Measurements from ENCODE around the gene TC2N.
"Not testable (repeated sequence)": the region's sequence is repeated elsewhere in the genome, so short reads cannot be mapped to it uniquely, and the experiment has no call there.

The TC2N gene

DNA sequence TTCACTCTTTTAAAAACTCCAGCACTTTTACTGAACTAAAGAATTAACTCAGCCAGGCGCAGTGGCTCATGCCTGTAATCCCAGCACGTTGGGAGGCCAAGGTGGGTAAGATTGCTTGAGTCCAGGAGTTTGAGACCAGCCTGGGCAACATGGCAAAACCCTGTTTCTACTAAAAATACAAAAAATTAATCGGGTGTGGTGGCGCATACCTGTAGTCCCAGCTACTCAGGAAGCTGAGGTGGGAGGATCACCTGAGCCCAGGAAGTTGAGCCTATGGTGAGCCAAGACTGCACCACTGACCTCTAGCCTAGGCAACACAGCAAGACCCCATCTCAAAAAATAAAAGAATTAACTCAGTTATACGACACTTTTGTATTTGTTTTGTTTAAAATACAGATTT, 30.4 kb upstream of the TC2N start:
- not testable (repeated sequence) for ATAC-seq (replicated peaks); H3K27ac Mint-ChIP-seq; H3K4me3 Mint-ChIP-seq; H3K36me3 Mint-ChIP-seq (ENCODE audit: insufficient read depth); H3K27me3 Mint-ChIP-seq; DNase-seq; H3K9me3 Mint-ChIP-seq
- H3K4me1 Mint-ChIP-seq (ENCODE audit: low read depth in 2 of 2): peaks cover 17 to 18% of the 10 kb centered on the region in 2 donors

DNA sequence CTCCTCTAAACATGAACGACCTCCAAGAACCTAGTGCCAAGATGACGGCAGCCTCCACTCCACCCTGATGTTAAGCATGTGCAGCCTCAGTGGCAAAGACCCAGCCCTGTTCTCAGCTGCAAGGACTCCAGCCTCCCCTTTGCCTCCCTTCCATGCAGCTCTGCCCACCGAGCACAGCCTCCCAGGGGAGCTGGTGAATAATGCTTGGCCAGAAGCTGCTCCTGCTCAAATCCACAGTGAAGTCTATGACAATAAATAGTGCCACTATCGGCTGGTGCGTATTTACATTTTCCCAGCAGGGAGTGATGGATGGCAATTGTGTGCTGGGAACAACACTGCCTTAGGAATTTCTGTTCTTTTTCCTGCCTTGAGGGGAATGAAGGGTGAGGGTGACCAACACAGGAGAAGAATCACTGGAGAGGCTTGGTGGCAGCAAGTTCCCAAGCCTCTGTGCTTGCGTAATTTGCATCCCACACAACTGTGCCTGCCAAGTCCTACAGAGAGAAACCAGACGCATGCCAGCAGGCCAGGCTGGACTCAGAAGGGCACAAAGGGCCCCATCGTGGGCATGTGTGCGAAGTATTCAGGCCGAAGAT, 29.9 kb upstream of the TC2N start:
- H3K27me3 Mint-ChIP-seq: no peaks in the 10 kb centered on the region
- ATAC-seq (replicated peaks) (no peak), DNase-seq (no peak)
- H3K9me3 Mint-ChIP-seq: no peaks in the 10 kb centered on the region
- no peak overlapping the region for H3K27ac Mint-ChIP-seq
- H3K36me3 Mint-ChIP-seq (ENCODE audit: insufficient read depth): no peaks in the 10 kb centered on the region
- H3K4me1 Mint-ChIP-seq (ENCODE audit: low read depth in 2 of 2): peaks cover 22 to 23% of the 10 kb centered on the region in 2 donors
- H3K4me3 Mint-ChIP-seq: no peak overlapping the region

DNA sequence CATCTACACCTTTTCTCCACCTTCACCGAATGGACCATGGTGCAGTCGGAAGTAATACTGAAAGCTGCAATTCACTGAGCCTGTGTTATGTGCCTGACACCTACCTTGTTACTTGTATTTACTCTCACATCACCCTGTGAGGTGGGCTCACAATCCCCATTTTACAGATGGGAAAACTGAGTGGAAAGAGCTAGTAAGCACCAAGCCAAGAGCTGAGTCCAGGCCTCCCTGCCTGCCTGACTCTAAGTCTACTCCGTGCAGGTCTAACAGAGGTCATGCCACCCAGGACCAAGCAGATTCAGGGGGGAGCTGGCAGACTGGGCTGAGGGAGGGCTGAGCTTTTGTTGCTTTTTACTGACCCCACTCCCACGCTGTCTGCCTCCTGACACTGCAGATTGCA, 29.1 kb upstream of the TC2N start:
- no peaks in the 10 kb centered on the region for H3K27me3 Mint-ChIP-seq
- no peaks in the 10 kb centered on the region for H3K36me3 Mint-ChIP-seq (ENCODE audit: insufficient read depth)
- H3K27ac Mint-ChIP-seq: no peak overlapping the region
- no peaks in the 10 kb centered on the region for H3K9me3 Mint-ChIP-seq
- H3K4me3 Mint-ChIP-seq: no peak overlapping the region
- no peak for DNase-seq
- H3K4me1 Mint-ChIP-seq (ENCODE audit: low read depth in 2 of 2): peaks cover 28 to 31% of the 10 kb centered on the region in 2 donors
- no peak for ATAC-seq (replicated peaks)

DNA sequence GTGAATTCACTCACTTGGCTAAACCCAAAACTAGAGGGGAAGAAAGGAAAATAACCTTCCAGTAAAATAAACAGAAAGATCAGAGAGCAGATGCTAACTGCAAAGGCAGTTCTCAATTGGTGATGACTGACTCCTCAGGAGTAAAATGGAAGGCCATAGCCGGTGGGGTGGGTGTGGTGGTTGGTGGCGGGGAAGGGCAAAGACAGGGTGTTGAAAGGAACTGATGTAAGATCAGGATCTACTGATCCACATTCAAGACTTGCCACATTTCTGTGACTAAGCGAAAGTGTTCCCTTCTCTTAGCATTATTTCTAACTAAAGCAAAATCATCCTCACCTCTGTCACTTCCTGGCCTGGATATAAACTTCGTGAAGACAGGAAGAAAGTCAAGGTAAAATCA, 26.3 kb upstream of the TC2N start:
- Mint-ChIP-seq H3K4me3 (no peak overlapping the region), H3K27me3 (no peaks in the 10 kb centered on the region), H3K36me3 (ENCODE audit: insufficient read depth) (peaks cover 3% of the 10 kb centered on the region), H3K27ac (peak overlapping the region; percentile 35 to 39), H3K4me1 (ENCODE audit: low read depth in 2 of 2) (peaks cover 55 to 56% of the 10 kb centered on the region in 2 donors), H3K9me3 (no peaks in the 10 kb centered on the region)
- DNase-seq (no peak), ATAC-seq (replicated peaks) (no peak)

DNA sequence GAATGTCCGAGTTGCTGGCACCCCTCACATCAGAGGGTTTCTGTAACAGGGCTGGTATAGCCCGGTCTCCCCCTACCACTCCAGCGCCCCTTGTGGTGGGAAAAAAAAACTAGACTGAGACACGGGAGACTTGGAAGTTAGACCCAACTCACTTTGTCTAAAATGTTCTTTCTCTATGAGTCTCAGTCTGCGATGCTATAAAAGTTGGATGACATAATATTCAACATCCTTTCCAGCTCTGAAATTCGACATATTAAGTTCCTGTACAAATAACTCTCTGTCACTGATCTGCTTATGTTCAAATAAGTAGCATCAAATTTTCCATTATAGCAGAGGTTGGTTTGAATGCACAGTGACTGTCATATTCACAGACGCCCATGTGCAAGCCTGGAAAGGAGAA, 25.7 kb upstream of the TC2N start:
- peaks cover 3% of the 10 kb centered on the region for H3K36me3 Mint-ChIP-seq (ENCODE audit: insufficient read depth)
- ATAC-seq (replicated peaks) (peak; percentile 31), DNase-seq (peak; percentile 28 to 46 (median 37))
- H3K27me3 Mint-ChIP-seq: no peaks in the 10 kb centered on the region
- H3K4me1 Mint-ChIP-seq (ENCODE audit: low read depth in 2 of 2): peaks cover 58 to 59% of the 10 kb centered on the region in 2 donors
- H3K4me3 Mint-ChIP-seq: no peak overlapping the region
- H3K9me3 Mint-ChIP-seq: no peaks in the 10 kb centered on the region
- peak overlapping the region; percentile 35 to 39 for H3K27ac Mint-ChIP-seq

DNA sequence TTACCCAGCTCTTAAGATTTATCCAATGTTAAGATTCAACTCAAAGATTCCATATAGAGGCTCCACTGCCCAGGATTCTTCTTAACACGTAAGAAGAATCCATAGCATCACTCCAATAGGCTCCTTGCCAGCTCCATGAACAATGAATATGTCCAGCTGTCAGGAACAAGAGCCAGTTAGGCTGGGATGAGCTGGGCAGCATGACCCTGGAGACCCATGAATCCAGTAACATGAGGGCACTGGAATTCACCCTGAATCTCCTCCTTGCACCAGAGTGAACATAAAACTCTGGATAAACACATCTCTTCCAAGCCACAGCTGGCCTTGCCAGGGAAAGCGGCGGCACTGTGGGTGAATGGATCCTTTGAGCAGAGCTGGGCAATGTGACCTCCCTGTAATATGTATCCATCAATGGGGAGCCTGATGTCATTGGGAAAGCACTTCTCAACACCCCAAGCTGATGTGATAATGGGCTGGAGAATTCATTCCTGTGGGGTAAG, 24.4 kb upstream of the TC2N start:
- ATAC-seq (replicated peaks) (no peak), DNase-seq (no peak)
- Mint-ChIP-seq H3K9me3 (no peaks in the 10 kb centered on the region), H3K36me3 (ENCODE audit: insufficient read depth) (peaks cover 3% of the 10 kb centered on the region), H3K4me1 (ENCODE audit: low read depth in 2 of 2) (peaks cover 53 to 58% of the 10 kb centered on the region in 2 donors), H3K27ac (no peak overlapping the region), H3K27me3 (no peaks in the 10 kb centered on the region), H3K4me3 (peak overlapping the region; percentile 8 to 18)

DNA sequence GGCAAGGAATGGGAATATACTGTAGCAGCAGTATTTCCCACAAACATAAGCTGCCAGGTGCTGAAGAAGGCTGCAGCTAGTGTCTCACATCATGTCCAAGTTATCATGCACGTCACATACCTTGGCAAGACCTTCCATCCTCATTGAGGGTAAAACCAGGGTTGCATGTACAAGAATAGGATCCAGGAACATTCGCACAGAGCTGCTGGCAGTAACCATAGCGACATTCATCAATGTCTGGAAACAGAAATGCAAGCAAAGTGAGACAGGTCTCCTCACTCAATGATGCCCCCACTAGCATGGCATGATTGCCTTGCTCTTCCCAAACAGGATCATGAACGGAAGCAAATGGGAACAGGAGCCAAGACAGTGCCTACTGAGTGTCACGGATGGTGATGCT, 23.8 kb upstream of the TC2N start:
- Mint-ChIP-seq H3K27ac (peak overlapping the region; percentile 87 to 90), H3K9me3 (no peaks in the 10 kb centered on the region), H3K4me1 (ENCODE audit: low read depth in 2 of 2) (peaks cover 51 to 54% of the 10 kb centered on the region in 2 donors), H3K4me3 (peak overlapping the region in 1 of 2 donors; percentile 18), H3K27me3 (no peaks in the 10 kb centered on the region), H3K36me3 (ENCODE audit: insufficient read depth) (peaks cover 3% of the 10 kb centered on the region)
- ATAC-seq (replicated peaks): no peak
- DNase-seq: no peak

DNA sequence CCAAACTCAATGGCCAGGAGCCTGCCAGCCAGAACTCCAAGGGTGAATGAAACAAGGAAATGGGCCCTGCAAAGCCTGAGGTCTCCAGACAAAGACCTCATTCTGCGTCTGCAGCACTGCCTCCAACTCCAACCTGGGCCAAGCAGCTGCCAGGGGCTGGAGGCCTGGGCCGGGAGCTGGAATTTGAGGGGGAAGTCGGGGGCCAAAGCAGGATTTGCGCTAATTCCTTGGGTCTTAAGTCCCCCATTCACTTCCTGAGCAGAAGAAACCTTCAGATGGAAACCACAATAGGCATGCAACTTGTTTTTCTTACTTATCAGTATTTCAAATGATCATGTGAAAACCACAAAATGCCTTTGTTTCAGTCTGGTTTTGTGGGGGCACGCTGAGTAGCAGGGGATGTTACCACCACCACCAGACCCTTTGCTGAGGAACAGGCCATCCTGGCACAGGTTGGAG, 23.0 kb upstream of the TC2N start:
- no peaks in the 10 kb centered on the region for H3K27me3 Mint-ChIP-seq
- no peak for DNase-seq
- ATAC-seq (replicated peaks): peak; percentile 68
- H3K27ac Mint-ChIP-seq: peak overlapping the region; percentile 87 to 90
- no peaks in the 10 kb centered on the region for H3K9me3 Mint-ChIP-seq
- H3K4me1 Mint-ChIP-seq (ENCODE audit: low read depth in 2 of 2): peaks cover 48 to 51% of the 10 kb centered on the region in 2 donors
- peak overlapping the region; percentile 64 to 71 for H3K4me3 Mint-ChIP-seq
- H3K36me3 Mint-ChIP-seq (ENCODE audit: insufficient read depth): peaks cover 3% of the 10 kb centered on the region

DNA sequence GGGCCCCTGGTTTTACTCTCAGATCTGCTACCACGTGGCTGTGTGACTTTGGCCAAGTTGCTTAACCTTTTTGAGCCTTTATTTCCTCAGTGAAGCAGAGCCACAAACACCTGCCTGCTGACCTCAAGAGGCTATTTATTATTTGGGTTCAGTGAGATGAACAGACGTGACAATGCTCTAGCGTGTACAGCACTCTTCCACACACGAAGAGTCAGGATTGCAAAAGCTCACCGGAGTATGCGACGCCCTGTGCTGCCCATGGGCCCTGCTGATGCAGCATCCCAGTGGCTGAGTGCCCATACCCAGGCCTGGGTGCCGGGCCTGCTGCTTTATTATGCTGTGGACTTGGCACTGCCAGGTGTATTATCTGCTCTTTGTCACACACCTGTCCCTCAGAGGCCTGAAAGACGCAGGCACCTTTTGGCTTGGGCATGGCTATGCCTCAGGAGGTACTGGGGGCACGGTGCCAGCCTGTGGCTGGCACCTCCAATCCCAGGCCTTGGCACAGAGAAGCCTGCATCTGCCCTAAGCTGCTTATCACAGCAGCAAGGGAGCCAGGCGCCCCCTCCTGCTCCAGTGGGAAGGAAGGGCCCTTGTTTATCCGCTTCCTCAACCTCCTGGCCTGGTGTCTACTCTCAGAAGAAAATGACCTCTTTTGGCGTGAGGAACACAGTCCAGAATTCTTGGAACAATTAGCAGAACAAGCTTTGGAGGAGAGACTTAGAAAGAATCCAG, 22.3 kb upstream of the TC2N start:
- H3K27me3 Mint-ChIP-seq: no peaks in the 10 kb centered on the region
- H3K27ac Mint-ChIP-seq: peak overlapping the region; percentile 87 to 90
- peaks cover 3% of the 10 kb centered on the region for H3K36me3 Mint-ChIP-seq (ENCODE audit: insufficient read depth)
- peak in 1 of 3 experiments; percentile 10 for DNase-seq
- peak overlapping the region; percentile 64 to 71 for H3K4me3 Mint-ChIP-seq
- ATAC-seq (replicated peaks): peak; percentile 63
- peaks cover 48 to 54% of the 10 kb centered on the region in 2 donors for H3K4me1 Mint-ChIP-seq (ENCODE audit: low read depth in 2 of 2)
- H3K9me3 Mint-ChIP-seq: no peaks in the 10 kb centered on the region

DNA sequence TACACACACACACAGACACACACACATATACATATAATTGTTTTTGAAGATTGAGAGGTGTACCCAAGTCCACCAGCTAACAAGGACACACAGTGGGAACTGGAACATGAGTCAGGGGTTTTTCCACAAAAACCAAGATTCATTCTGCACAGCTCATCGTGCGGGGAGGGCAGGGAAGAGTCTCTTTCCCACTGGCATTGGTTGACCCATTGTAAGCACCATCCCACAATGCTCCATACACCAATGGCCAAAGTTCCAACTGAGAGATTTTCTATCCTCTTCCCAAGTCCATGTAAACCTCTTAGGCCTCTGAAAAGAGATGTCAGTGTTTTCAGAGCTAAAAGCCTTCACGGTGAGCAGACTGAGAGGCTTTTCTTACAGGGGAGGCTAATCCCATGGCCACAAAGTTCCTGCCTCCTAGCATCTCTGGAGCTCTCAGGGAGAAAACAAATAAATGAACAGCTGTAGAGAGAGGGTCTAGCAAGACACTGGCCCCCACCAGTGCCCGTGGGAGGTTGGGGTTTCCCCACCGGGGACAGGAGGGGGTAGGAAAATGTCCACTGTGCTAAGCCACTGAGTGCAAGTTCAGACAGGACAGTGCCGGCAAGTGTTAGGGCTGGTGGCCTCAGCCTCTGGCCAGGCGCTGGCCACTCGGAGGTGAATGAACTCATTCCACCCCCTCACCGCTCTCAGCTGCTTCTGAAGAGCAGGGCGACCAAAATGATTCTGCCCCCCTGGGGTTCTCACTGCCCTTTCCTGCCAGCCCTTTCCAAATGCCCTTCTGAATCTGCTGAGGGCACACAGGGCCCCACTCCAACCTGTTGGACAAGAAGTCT, 21.5 kb upstream of the TC2N start:
- no peak for ATAC-seq (replicated peaks)
- Mint-ChIP-seq H3K27ac (peak overlapping the region; percentile 87 to 90), H3K9me3 (no peaks in the 10 kb centered on the region), H3K4me3 (no peak overlapping the region), H3K36me3 (ENCODE audit: insufficient read depth) (peaks cover 3% of the 10 kb centered on the region), H3K27me3 (no peaks in the 10 kb centered on the region), H3K4me1 (ENCODE audit: low read depth in 2 of 2) (peaks cover 48 to 54% of the 10 kb centered on the region in 2 donors)
- no peak for DNase-seq

DNA sequence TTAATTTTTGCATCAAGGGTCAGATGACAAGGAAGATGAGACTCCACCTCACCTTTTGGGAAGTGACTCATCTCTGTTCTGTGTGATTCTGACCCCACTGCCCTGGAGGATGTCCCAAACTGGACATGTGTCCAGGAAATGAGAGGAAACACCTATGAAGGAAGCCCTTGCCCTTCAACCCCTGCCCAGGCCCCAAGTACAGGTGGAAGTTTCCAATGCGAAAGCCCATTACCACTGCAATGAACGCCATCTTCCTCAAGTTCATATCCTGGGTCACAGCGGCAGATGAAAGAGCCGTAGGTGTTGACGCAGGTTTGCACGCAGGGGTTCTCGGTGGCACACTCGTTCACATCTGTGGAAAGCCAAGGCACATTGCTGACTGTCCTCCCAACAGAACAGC, 19.6 kb upstream of the TC2N start:
- H3K36me3 Mint-ChIP-seq (ENCODE audit: insufficient read depth): peaks cover 3% of the 10 kb centered on the region
- H3K27me3 Mint-ChIP-seq: no peaks in the 10 kb centered on the region
- no peak overlapping the region for H3K4me3 Mint-ChIP-seq
- H3K9me3 Mint-ChIP-seq: no peaks in the 10 kb centered on the region
- ATAC-seq (replicated peaks): no peak
- H3K27ac Mint-ChIP-seq: no peak overlapping the region
- peaks cover 37 to 40% of the 10 kb centered on the region in 2 donors for H3K4me1 Mint-ChIP-seq (ENCODE audit: low read depth in 2 of 2)
- DNase-seq: no peak

DNA sequence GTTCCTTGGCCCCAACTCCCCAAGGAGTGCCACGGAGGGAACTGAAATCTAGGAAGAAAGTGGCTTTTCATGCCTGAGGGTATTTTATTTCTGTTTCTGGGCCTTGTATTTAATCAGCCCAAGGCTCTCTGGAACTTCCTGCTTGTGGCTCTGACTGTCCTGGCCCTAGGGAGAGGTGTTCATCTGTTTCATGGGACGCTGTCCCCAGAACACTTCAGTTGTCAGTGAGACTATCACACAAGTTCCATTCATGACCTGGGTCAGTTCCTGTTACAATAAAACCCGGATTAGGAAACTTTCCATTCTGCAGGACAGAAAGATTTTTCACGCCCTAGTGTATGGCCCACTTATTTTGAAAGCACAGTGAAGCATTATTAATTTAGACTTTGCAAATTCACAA, 18.5 kb upstream of the TC2N start:
- DNase-seq (no peak), ATAC-seq (replicated peaks) (no peak)
- Mint-ChIP-seq H3K4me1 (ENCODE audit: low read depth in 2 of 2) (peaks cover 32 to 36% of the 10 kb centered on the region in 2 donors), H3K36me3 (ENCODE audit: insufficient read depth) (peaks cover 8% of the 10 kb centered on the region), H3K27me3 (no peaks in the 10 kb centered on the region), H3K4me3 (no peak overlapping the region), H3K9me3 (no peaks in the 10 kb centered on the region), H3K27ac (peak overlapping the region in 1 of 2 donors; percentile 57)

DNA sequence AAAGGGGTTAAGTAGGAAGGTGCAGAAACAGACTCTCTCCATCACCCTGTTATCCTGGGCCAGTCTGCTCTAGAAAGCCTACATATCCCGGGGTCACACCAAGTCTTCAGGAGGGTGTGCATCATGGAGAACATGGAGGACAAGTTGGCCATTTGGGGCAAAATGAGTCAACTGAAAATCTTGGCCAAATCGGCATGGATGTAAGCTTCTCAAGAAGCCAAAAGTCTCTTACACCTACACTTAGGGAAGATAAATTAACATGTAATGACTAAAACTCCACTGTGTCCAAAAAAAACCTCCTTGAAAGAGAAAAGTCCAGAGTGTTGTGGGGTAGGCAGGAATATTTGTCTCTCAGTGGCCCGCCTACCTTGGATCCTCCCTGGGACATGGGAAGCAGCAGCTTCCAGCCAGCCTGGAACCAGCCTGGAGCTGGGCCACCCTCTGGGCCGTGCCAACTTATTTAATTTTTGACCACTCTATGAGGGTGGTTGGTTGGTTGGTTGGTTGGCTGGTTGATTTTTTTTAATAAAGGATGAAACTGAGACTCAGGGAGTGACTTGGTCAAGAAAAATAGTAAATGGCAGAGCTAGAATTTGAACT, 17.9 kb upstream of the TC2N start:
- Mint-ChIP-seq H3K9me3 (no peaks in the 10 kb centered on the region), H3K27me3 (no peaks in the 10 kb centered on the region), H3K4me3 (no peak overlapping the region), H3K36me3 (ENCODE audit: insufficient read depth) (peaks cover 4% of the 10 kb centered on the region), H3K27ac (peak overlapping the region in 1 of 2 donors; percentile 76), H3K4me1 (ENCODE audit: low read depth in 2 of 2) (peaks cover 32 to 33% of the 10 kb centered on the region in 2 donors)
- no peak for ATAC-seq (replicated peaks)
- DNase-seq: no peak
